GM23248 (cell line): ENCODE results near the gene ZCCHC24.

Experiments used
- EZH2 ChIP-seq: fragments of 200-600 bp; sonication (generic); IDR thresholded peaks from 2 replicates; pipeline ENCODE4 v1.6.1; 2018; ENCODE audit warnings: antibody characterized with exemption, mild to moderate bottlenecking; ENCODE audit not compliant: insufficient read depth, poor library complexity, severe bottlenecking
- EZH2phosphoT487 ChIP-seq: fragments of 200-600 bp; sonication (generic); IDR thresholded peaks from 2 replicates; pipeline ENCODE4 v1.6.1; 2018; ENCODE audit warnings: antibody characterized with exemption, moderate library complexity, mild to moderate bottlenecking, low read depth; ENCODE audit not compliant: insufficient read depth

DNA sequence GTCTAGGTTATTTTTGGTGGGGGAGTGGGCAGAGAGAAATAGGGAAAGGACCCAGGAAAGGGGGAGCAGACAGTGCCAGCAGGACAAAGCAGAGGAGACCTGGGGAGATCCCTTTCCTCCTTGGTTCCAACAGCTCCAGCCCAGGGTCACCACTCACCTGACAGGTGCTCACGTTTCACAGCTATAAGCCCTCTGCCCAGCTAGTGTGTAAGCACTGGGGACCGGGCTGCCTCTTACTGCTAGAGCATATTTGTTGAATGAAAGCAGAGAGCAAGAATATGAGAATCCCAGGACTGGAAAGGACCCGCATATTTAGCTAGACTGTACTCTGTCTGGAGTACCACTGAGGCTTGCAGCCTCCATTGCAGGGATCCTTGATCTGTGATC is 6.7 kb downstream of the ZCCHC24 start:
- TF ChIP-seq EZH2phosphoT487 (no peak), EZH2 (no peak)
